Neuronal stem cell (in vitro differentiated cells): ENCODE measurements around the gene RS1.

ENCODE experiments used
- DNase-seq: peaks from one replicate; pipeline ENCODE4 v3.0.0-alpha.2; 2013; ENCODE audit warnings: low spot score
- H2AFZ ChIP-seq: one replicate; pipeline ENCODE4 v1.6.1; 2013; ENCODE audit warnings: mild to moderate bottlenecking, low read length, inconsistent platforms
- H2AK5ac ChIP-seq: 2 replicates; pipeline ENCODE4 v1.6.1; 2013; ENCODE audit warnings: low read depth, mild to moderate bottlenecking, inconsistent platforms, low read length, moderate library complexity, mixed read lengths
- H2BK120ac ChIP-seq: 2 replicates; pipeline ENCODE4 v1.6.1; 2013; ENCODE audit warnings: low read depth, mild to moderate bottlenecking, inconsistent platforms, low read length, moderate library complexity, mixed read lengths
- H2BK12ac ChIP-seq: one replicate; pipeline ENCODE4 v1.6.1; 2013; ENCODE audit warnings: low read length, inconsistent platforms
- H2BK15ac ChIP-seq: 2 replicates; pipeline ENCODE4 v1.6.1; 2013; ENCODE audit warnings: mild to moderate bottlenecking, low read length, inconsistent platforms, mixed read lengths
- H2BK5ac ChIP-seq: one replicate; pipeline ENCODE4 v1.6.1; 2013; ENCODE audit warnings: inconsistent platforms, mild to moderate bottlenecking, low read length, moderate library complexity
- H3K14ac ChIP-seq: one replicate; pipeline ENCODE4 v1.6.1; 2013; ENCODE audit warnings: low read length, inconsistent platforms
- H3K18ac ChIP-seq: 2 replicates; pipeline ENCODE4 v1.6.1; 2013; ENCODE audit warnings: low read length, inconsistent platforms
- H3K23ac ChIP-seq: 2 replicates; pipeline ENCODE4 v1.6.1; 2013; ENCODE audit warnings: low read depth, mild to moderate bottlenecking, mixed read lengths, low read length, inconsistent platforms; ENCODE audit not compliant: poor library complexity
- H3K27ac ChIP-seq: replicated peaks from 3 replicates; pipeline ENCODE4 v1.5.1; 2013; ENCODE audit warnings: low read length, inconsistent platforms
- H3K27me3 ChIP-seq, 3 experiments: 2 replicates each; pipeline ENCODE4 v1.6.1; 2013; ENCODE audit warnings: low read length in 3 of 3, mild to moderate bottlenecking in 2 of 3, inconsistent platforms in 1 of 3, low read depth in 1 of 3, mixed read lengths in 1 of 3, moderate library complexity in 1 of 3; ENCODE audit not compliant: control insufficient read depth in 3 of 3, insufficient read depth in 3 of 3
- H3K36me3 ChIP-seq, 2 donors: replicated peaks in 1 of 2; 2 replicates each; pipeline ENCODE4 v1.6.1; 2013; ENCODE audit warnings: low read length in 2 of 2; ENCODE audit not compliant: control insufficient read depth in 2 of 2, insufficient read depth in 2 of 2
- H3K4ac ChIP-seq: 2 replicates; pipeline ENCODE4 v1.6.1; 2013; ENCODE audit warnings: inconsistent platforms, mild to moderate bottlenecking, low read length, moderate library complexity
- H3K4me1 ChIP-seq, 2 donors: 1 replicate in 1 of 2; 2 replicates in 1 of 2; pipeline ENCODE4 v1.6.1; 2013; ENCODE audit warnings: low read length in 2 of 2, low read depth in 1 of 2; ENCODE audit not compliant: control insufficient read depth in 2 of 2, insufficient read depth in 1 of 2
- H3K4me2 ChIP-seq: one replicate; pipeline ENCODE4 v1.6.1; 2013; ENCODE audit warnings: mild to moderate bottlenecking, low read length, inconsistent platforms; ENCODE audit not compliant: insufficient read depth, poor library complexity, severe bottlenecking
- H3K4me3 ChIP-seq, 2 donors: 2 replicates each; pipeline ENCODE4 v1.5.1; 2013; ENCODE audit warnings: low read length in 2 of 2, mild to moderate bottlenecking in 2 of 2, inconsistent platforms in 1 of 2, moderate library complexity in 1 of 2
- H3K79me1 ChIP-seq: one replicate; pipeline ENCODE4 v1.6.1; 2013; ENCODE audit warnings: low read depth, mild to moderate bottlenecking, inconsistent platforms, low read length, moderate library complexity
- H3K9ac ChIP-seq: one replicate; pipeline ENCODE4 v1.6.1; 2013; ENCODE audit warnings: mild to moderate bottlenecking, low read depth, low read length, inconsistent platforms; ENCODE audit not compliant: poor library complexity
- H3K9me3 ChIP-seq, 2 donors: replicated peaks in 1 of 2; 2 replicates each; pipeline versions ENCODE3 to v1.6.1; 2013; ENCODE audit warnings: low read length in 2 of 2, mild to moderate bottlenecking in 2 of 2, inconsistent platforms in 1 of 2, low read depth in 1 of 2, mixed read lengths in 1 of 2, moderate library complexity in 1 of 2; ENCODE audit not compliant: control insufficient read depth in 2 of 2, insufficient read depth in 1 of 2
- H4K8ac ChIP-seq: one replicate; pipeline ENCODE4 v1.6.1; 2013; ENCODE audit warnings: low read depth, mild to moderate bottlenecking, inconsistent platforms, low read length, moderate library complexity
- H4K91ac ChIP-seq: one replicate; pipeline ENCODE4 v1.6.1; 2013; ENCODE audit warnings: low read length, low read depth, mild to moderate bottlenecking, inconsistent platforms; ENCODE audit not compliant: poor library complexity
- WGBS, 2 donors: extraction: QIAGEN DNeasy Blood & Tissue Kit; methylation state at CpG; one replicate each; pipeline ENCODE4 v1.1.7; 2013; ENCODE audit warnings: missing lambda C conversion rate in 2 of 2, mixed read lengths in 1 of 2; ENCODE audit not compliant: insufficient read length in 2 of 2, insufficient replicate concordance in 1 of 2; ENCODE audit errors: extremely low coverage in 2 of 2; 5-methylcytosine and 5-hydroxymethylcytosine counted together

The RS1 gene

GRCh38 chrX:18613930-18614639 is 57.8 kb downstream of the RS1 start:
- no CpG with 5 or more reads among the region's 3 CpGs for WGBS, 2 donors

GRCh38 chrX:18607966-18608365 is 63.9 kb downstream of the RS1 start:
- peaks cover 3 to 13% of the 10 kb centered on the region in 2 donors for H3K36me3 ChIP-seq
- H3K4me3 ChIP-seq: no peak overlapping the region
- no peak overlapping the region for H3K27ac ChIP-seq
- no peaks in the 10 kb centered on the region for H3K9me3 ChIP-seq
- no peak overlapping the region for H4K91ac ChIP-seq
- H4K8ac ChIP-seq: no peak overlapping the region
- peaks cover 0 to 2% (median 0%) of the 10 kb centered on the region in 3 experiments for H3K27me3 ChIP-seq
- H3K4me1 ChIP-seq: no peaks in the 10 kb centered on the region
- H2BK5ac ChIP-seq: no peak overlapping the region
- no peak overlapping the region for H3K4me2 ChIP-seq
- H2BK120ac ChIP-seq: no peak overlapping the region
- H2AFZ ChIP-seq: no peak overlapping the region
- no CpG with 5 or more reads among the region's 4 CpGs for WGBS, 2 donors
- H2BK15ac ChIP-seq: no peak overlapping the region
- no peak overlapping the region for H2AK5ac ChIP-seq
- H3K14ac ChIP-seq: no peak overlapping the region
- no peak overlapping the region for H3K9ac ChIP-seq
- no peak for DNase-seq
- H2BK12ac ChIP-seq: no peak overlapping the region
- H3K4ac ChIP-seq: no peak overlapping the region
- H3K18ac ChIP-seq: no peak overlapping the region
- no peaks in the 10 kb centered on the region for H3K79me1 ChIP-seq
- no peak overlapping the region for H3K23ac ChIP-seq

More at GRCh38 chrX:18613930-18614639, 57.8 kb downstream of the RS1 start:
- Histone ChIP-seq H3K36me3 (peaks cover 0 to 6% of the 10 kb centered on the region in 2 donors), H2BK12ac (no peak overlapping the region), H3K27ac (no peak overlapping the region), H3K4ac (no peak overlapping the region), H3K18ac (no peak overlapping the region), H2AFZ (no peak overlapping the region), H3K4me2 (no peak overlapping the region), H4K91ac (no peak overlapping the region), H3K27me3 (no peaks in the 10 kb centered on the region), H2BK120ac (no peak overlapping the region), H3K9me3 (no peaks in the 10 kb centered on the region), H3K9ac (no peak overlapping the region), H2BK15ac (no peak overlapping the region), H2BK5ac (no peak overlapping the region), H3K14ac (no peak overlapping the region), H3K79me1 (no peaks in the 10 kb centered on the region), H3K23ac (no peak overlapping the region), H4K8ac (no peak overlapping the region), H3K4me1 (peaks cover 0 to 4% of the 10 kb centered on the region in 2 donors), H3K4me3 (no peak overlapping the region), H2AK5ac (no peak overlapping the region)
- no peak for DNase-seq

GRCh38 chrX:18598413-18598812 is 73.5 kb downstream of the RS1 start:
- DNase-seq: no peak
- no peak overlapping the region for H3K23ac ChIP-seq
- no peak overlapping the region for H2BK5ac ChIP-seq
- H3K9me3 ChIP-seq: no peaks in the 10 kb centered on the region
- no peak overlapping the region for H2BK120ac ChIP-seq
- H3K4me1 ChIP-seq: no peaks in the 10 kb centered on the region
- H2AFZ ChIP-seq: no peak overlapping the region
- H3K4me2 ChIP-seq: no peak overlapping the region
- H4K8ac ChIP-seq: no peak overlapping the region
- H3K36me3 ChIP-seq: no peaks in the 10 kb centered on the region
- H2AK5ac ChIP-seq: no peak overlapping the region
- no peak overlapping the region for H3K18ac ChIP-seq
- H3K27me3 ChIP-seq: no peaks in the 10 kb centered on the region
- no peak overlapping the region for H3K27ac ChIP-seq
- no peaks in the 10 kb centered on the region for H3K79me1 ChIP-seq
- H4K91ac ChIP-seq: no peak overlapping the region
- no peak overlapping the region for H3K9ac ChIP-seq
- H3K4me3 ChIP-seq: no peak overlapping the region
- no peak overlapping the region for H2BK12ac ChIP-seq
- no peak overlapping the region for H3K14ac ChIP-seq
- no peak overlapping the region for H2BK15ac ChIP-seq
- no peak overlapping the region for H3K4ac ChIP-seq
- no CpG with 5 or more reads among the region's 2 CpGs for WGBS, 2 donors

- Histone ChIP-seq H3K4me2 (no peak overlapping the region), H2BK120ac (no peak overlapping the region), H3K14ac (no peak overlapping the region), H3K27ac (no peak overlapping the region), H3K4ac (no peak overlapping the region), H3K79me1 (no peaks in the 10 kb centered on the region), H3K4me1 (no peaks in the 10 kb centered on the region), H2BK15ac (no peak overlapping the region), H2BK12ac (no peak overlapping the region), H4K8ac (no peak overlapping the region), H3K9me3 (no peaks in the 10 kb centered on the region), H3K27me3 (no peaks in the 10 kb centered on the region), H3K36me3 (no peaks in the 10 kb centered on the region), H2BK5ac (no peak overlapping the region), H4K91ac (no peak overlapping the region), H2AK5ac (no peak overlapping the region), H3K18ac (no peak overlapping the region), H3K9ac (no peak overlapping the region), H2AFZ (no peak overlapping the region), H3K23ac (no peak overlapping the region), H3K4me3 (no peak overlapping the region)
- no peak for DNase-seq
- WGBS, 2 donors: no CpG with 5 or more reads among the region's 4 CpGs
These were observed 75.8 kb downstream of the RS1 start for GRCh38 chrX:18596096-18596495.
